HEK293T (cell line): ENCODE data around the gene ANKRD52.

Experiments used
- CTCF ChIA-PET: fragments of 350-600 bp; formaldehyde crosslinking; extraction: SDS; loops from one replicate; lab custom pipeline; 2021; ENCODE audit warnings: antibody characterized with exemption, inconsistent platforms; lab: Yijun Ruan, JAX
- POLR2A ChIA-PET: fragments of 350-600 bp; formaldehyde crosslinking; extraction: SDS; loops from one replicate; lab custom pipeline; 2020; ENCODE audit warnings: antibody characterized with exemption, inconsistent platforms; lab: Yijun Ruan, JAX
- DNase-seq: peaks from one replicate; pipeline ENCODE4 v3.0.0; 2012; ENCODE audit warnings: mixed read lengths; ENCODE audit errors: extremely low spot score
- ARNT ChIP-seq: fragments of 450-650 bp; IDR thresholded peaks from 2 replicates; pipeline ENCODE4 v1.6.1; 2017; ENCODE audit warnings: mild to moderate bottlenecking
- BHLHE40 ChIP-seq: fragments of 450-650 bp; IDR thresholded peaks from 2 replicates; pipeline ENCODE4 v1.6.1; 2016; ENCODE audit warnings: mild to moderate bottlenecking, moderate library complexity, borderline replicate concordance
- CTBP1 ChIP-seq: fragments of 450-650 bp; IDR thresholded peaks from 2 replicates; pipeline ENCODE4 v1.6.1; 2016; ENCODE audit warnings: borderline replicate concordance
- ELF4 ChIP-seq: fragments of 450-650 bp; IDR thresholded peaks from 2 replicates; pipeline ENCODE4 v1.6.1; 2017; ENCODE audit warnings: antibody characterized with exemption
- FOXA1 ChIP-seq: fragments of 450-650 bp; IDR thresholded peaks from 2 replicates; pipeline ENCODE4 v1.6.1; 2016; ENCODE audit warnings: mild to moderate bottlenecking
- FOXK2 ChIP-seq: fragments of 450-650 bp; IDR thresholded peaks from 2 replicates; pipeline ENCODE4 v1.6.1; 2016; ENCODE audit warnings: mild to moderate bottlenecking
- FOXM1 ChIP-seq: fragments of 450-650 bp; IDR thresholded peaks from 2 replicates; pipeline ENCODE4 v1.6.1; 2017; ENCODE audit warnings: mild to moderate bottlenecking, borderline replicate concordance
- HDGF ChIP-seq: fragments of 450-650 bp; IDR thresholded peaks from 2 replicates; pipeline ENCODE4 v1.6.1; 2017; ENCODE audit warnings: antibody characterized with exemption, borderline replicate concordance
- L3MBTL2 ChIP-seq: fragments of 450-650 bp; conservative IDR thresholded peaks from 2 replicates; pipeline ENCODE4 v1.6.1; 2016; ENCODE audit warnings: mild to moderate bottlenecking
- LEF1 ChIP-seq: fragments of 450-650 bp; IDR thresholded peaks from 2 replicates; pipeline ENCODE4 v1.6.1; 2017; ENCODE audit warnings: mild to moderate bottlenecking, borderline replicate concordance
- NFRKB ChIP-seq: fragments of 450-650 bp; IDR thresholded peaks from 2 replicates; pipeline ENCODE4 v1.6.1; 2016; ENCODE audit warnings: mild to moderate bottlenecking, moderate library complexity
- SP1 ChIP-seq: fragments of 450-650 bp; IDR thresholded peaks from 2 replicates; pipeline ENCODE4 v1.6.1; 2017
- SUZ12 ChIP-seq: fragments of 450-650 bp; IDR thresholded peaks from 2 replicates; pipeline ENCODE4 v1.6.1; 2016; ENCODE audit warnings: mild to moderate bottlenecking
- TARDBP ChIP-seq: fragments of 450-650 bp; IDR thresholded peaks from 2 replicates; pipeline ENCODE4 v1.6.1; 2016
- ZNF384 ChIP-seq: fragments of 450-650 bp; IDR thresholded peaks from 2 replicates; pipeline ENCODE4 v1.6.1; 2016
- TF ChIP-seq, protein P1 (sequence below): fragments of 450-650 bp; IDR thresholded peaks from 2 replicates; pipeline ENCODE4 v1.6.1; 2016

The ANKRD52 gene

DNA sequence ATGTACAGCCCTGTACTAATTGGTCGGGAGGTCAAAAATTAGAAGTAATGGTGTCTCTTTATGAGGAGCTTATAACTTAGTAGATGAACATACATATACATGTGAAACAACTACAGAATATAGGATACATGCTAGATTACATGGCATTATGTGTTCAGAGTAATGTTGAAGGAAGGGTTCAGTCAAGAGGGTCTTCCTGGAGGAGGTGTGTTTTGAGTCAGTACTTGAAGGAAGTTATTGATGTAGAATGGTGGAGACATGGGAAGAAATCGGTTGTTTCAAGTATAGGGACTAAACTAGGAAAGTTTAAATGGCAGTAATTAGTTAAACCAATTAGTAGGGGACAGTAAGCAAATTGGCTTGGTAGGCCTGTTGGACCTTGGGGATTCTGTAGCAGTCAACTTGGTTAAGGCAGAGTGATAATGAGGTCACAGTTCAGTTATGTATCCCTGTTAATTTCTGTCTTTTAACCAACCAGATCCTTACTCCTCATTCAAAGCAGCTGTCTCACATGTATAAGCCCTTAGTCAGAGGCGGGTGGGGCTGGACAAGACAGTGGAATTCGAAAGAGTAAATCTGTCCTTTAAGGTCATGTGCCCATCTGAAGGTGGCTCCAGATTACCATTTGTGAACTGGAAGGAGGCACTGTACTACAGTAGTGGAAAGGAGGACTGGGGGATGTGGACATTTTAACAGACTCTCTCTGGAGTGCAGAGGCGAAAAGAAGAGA lies 3.5 kb upstream of the ANKRD52 start:
- POLR2A ChIA-PET = no interaction called here
- TF ChIP-seq LEF1 = no peak
- no peak for TF ChIP-seq HDGF
- no peak for TF ChIP-seq CTBP1
- no peak for TF ChIP-seq TARDBP
- no peak for TF ChIP-seq ZNF384
- TF ChIP-seq FOXK2 = no peak
- TF ChIP-seq SP1 = no peak
- no peak for TF ChIP-seq FOXA1
- TF ChIP-seq FOXM1 = no peak
- no peak for TF ChIP-seq NFRKB
- TF ChIP-seq SUZ12 = no peak
- TF ChIP-seq ELF4 = no peak
- no peak for TF ChIP-seq BHLHE40
- TF ChIP-seq ARNT = no peak
- no peak for TF ChIP-seq L3MBTL2
- TF ChIP-seq, protein P1, sequence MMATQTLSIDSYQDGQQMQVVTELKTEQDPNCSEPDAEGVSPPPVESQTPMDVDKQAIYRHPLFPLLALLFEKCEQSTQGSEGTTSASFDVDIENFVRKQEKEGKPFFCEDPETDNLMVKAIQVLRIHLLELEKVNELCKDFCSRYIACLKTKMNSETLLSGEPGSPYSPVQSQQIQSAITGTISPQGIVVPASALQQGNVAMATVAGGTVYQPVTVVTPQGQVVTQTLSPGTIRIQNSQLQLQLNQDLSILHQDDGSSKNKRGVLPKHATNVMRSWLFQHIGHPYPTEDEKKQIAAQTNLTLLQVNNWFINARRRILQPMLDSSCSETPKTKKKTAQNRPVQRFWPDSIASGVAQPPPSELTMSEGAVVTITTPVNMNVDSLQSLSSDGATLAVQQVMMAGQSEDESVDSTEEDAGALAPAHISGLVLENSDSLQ = no peak
- CTCF ChIA-PET = no interaction called here
- no peak for DNase-seq

DNA sequence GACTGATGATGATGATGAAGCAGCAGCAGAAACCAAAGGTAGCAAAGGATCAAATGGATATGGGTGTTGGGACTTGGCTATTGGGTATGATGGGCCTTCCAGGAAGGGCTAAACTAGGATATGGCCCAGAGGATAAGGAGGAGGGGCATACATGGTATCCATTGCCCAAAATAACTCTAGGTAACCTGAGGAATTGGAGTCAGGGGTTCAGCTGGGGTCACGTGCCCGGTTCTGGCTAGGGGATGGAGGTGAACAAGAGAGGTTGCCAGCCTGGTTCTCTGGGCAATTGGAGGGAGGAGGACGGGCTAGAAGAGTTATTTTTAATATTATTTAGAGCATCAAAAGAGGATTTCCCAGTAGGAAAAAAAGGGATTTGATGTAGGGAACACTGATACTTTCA lies 2.7 kb upstream of the ANKRD52 start:
- ChIA-PET CTCF (no interaction called here), POLR2A (no interaction called here)
- TF ChIP-seq NFRKB (no peak), HDGF (no peak), SUZ12 (no peak), ARNT (no peak), SP1 (no peak), FOXK2 (no peak), FOXM1 (no peak), ZNF384 (no peak), TARDBP (no peak)
- no peak for DNase-seq

DNA sequence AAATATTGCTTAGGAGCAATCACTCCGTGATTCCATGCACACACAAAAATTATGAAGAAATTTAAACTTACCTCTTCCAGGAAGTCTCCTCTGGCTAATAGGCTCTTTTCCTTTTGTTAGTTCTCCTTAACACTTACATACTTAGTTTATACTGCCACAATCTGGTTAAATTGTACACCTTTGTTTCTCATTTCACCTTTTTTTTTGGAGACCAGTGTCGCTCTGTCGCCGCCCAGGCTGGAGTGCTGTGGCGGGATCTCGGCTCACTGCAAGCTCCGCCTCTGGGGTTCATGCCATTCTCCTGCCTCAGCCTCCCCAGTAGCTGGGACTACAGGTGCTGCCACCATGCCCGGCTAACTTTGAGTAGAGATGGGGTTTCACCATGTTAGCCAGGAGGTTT lies 2.2 kb upstream of the ANKRD52 start:
- POLR2A ChIA-PET = no interaction called here
- CTCF ChIA-PET = no interaction called here
- DNase-seq = no peak
- TF ChIP-seq ZNF384 = no peak
- no peak for TF ChIP-seq TARDBP
- no peak for TF ChIP-seq HDGF

DNA sequence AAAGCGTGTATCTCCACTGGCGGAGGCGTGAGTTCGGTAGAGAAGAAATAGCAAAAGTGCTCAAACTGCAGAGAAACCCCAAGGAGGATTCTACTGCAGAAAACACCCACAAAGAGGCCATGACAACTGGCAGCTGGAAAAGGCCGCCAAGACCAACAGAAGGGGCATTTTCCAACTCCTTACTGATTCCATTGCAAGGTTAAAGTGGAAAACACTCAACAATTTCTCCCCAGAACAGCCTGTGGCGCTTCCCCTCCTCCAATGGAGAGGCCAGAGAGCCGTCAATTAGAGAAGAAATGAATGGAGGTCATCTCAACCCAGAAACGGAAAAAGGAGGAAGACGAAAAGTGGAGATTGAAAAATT lies 618 bp upstream of the ANKRD52 start:
- DNase-seq = no peak
- ChIA-PET CTCF (interaction anchor here (0.8 to 2.0 kb wide), 9 partner anchors 8 to 57 kb away, joined by 3 to 8 read pairs (median 4); partner anchors contain the start of genes COQ10A and RNF41), POLR2A (interaction anchor here (0.8 to 3.3 kb wide), 7 partner anchors 11 to 131 kb away, joined by 3 to 21 read pairs (median 5); partner anchors contain the start of genes ESYT1, RNF41 and SMARCC2)
- TF ChIP-seq L3MBTL2 (no peak), LEF1 (no peak), ELF4 (no peak), CTBP1 (no peak), BHLHE40 (no peak), SUZ12 (no peak), HDGF (no peak), FOXK2 (no peak), FOXA1 (no peak), TARDBP (no peak)
- TF ChIP-seq, protein P1 = no peak

DNA sequence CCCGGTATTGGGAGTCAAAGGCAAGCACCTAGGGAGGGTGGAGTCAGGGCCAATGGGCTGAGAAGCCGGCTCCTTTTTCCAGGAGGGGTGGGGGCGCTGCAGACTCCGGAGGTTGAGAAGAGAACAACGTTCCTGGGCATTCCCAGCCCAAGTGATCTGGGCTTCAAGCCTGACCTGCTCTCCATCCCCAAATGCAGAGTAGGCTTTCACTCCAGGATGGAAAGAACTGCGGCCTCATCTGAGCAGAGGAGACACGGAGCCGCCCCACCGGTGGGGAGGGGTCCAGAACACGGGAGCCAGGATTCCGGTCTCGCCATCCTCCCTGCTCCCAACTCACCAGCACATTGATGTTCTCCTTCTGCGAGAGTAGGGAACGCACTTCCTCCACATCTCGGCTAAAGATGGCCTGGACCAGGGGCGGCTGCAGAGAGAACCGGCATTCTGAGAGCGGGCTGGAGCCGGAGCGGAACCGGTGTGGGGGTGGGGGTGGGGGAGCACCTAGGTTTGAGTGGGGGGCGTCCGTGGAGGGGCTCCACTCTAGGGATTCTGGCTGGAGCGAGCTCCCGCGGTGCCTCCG lies 605 bp downstream of the ANKRD52 start:
- POLR2A ChIA-PET = interaction anchor here (0.8 to 3.3 kb wide), 12 partner anchors 9 to 139 kb away, joined by 3 to 21 read pairs (median 4); partner anchors contain the start of genes COQ10A, ESYT1, RNF41 and SMARCC2
- CTCF ChIA-PET = interaction anchor here (0.5 to 2.0 kb wide), 8 partner anchors 10 to 68 kb away, joined by 3 to 8 read pairs (median 5); partner anchors contain the start of genes COQ10A, RNF41 and SMARCC2
- peak; percentile 75 for DNase-seq
- no peak for TF ChIP-seq CTBP1
- peak; percentile 28; the same call in 1 of the 2 replicates for TF ChIP-seq HDGF

DNA sequence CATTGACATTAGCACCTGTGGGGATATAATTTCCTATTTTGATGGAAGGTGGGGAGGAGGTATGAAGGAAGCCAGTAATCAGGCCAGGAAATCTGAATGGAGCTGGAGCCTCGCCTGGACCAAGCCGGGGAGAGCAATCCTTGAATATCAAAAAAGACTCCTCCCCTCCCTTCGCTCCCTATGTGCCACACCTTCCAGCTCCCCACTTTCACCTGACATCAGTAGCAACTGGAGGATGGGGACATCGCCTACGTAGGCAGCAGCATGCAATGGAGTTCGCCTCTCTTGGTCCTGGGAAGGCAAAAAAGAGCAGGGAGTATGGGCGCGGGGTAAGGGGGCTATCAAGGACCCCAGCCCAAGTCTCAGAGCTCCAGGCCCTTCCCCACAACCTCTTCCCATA lies 1.1 kb downstream of the ANKRD52 start:
- DNase-seq = no peak
- ChIA-PET POLR2A (interaction anchor here (1.6 to 3.3 kb wide), 4 partner anchors 9 to 50 kb away, joined by 4 to 21 read pairs (median 12); partner anchors contain the start of genes COQ10A and RNF41), CTCF (interaction anchor here (0.5 to 0.8 kb wide), 2 partner anchors 9 to 46 kb away, joined by 3 to 5 read pairs; no protein-coding TSS in a partner anchor)
- TF ChIP-seq NFRKB = no peak
- TF ChIP-seq SP1 = no peak
- no peak for TF ChIP-seq ZNF384
- TF ChIP-seq L3MBTL2 = no peak
- TF ChIP-seq FOXM1 = no peak
- no peak for TF ChIP-seq ARNT
- no peak for TF ChIP-seq ELF4
